ENCODE data around the gene SMAD7.

The SMAD7 gene

GRCh38 chr18:48902856-48903601 is 47.7 kb downstream of the SMAD7 start:
- Histone ChIP-seq H3K4me1 (ENCODE audit: insufficient read depth, low read length) (no peaks in the 10 kb centered on the region; the same call in 1 of the 2 replicates), H3K9ac (ENCODE audit: low read depth, low read length) (no peak overlapping the region), H3K9me3 (ENCODE audit: control insufficient read depth, insufficient read depth, low read length) (no peaks in the 10 kb centered on the region), H3K36me3 (ENCODE audit: insufficient read depth, low read length) (no peaks in the 10 kb centered on the region)

DNA sequence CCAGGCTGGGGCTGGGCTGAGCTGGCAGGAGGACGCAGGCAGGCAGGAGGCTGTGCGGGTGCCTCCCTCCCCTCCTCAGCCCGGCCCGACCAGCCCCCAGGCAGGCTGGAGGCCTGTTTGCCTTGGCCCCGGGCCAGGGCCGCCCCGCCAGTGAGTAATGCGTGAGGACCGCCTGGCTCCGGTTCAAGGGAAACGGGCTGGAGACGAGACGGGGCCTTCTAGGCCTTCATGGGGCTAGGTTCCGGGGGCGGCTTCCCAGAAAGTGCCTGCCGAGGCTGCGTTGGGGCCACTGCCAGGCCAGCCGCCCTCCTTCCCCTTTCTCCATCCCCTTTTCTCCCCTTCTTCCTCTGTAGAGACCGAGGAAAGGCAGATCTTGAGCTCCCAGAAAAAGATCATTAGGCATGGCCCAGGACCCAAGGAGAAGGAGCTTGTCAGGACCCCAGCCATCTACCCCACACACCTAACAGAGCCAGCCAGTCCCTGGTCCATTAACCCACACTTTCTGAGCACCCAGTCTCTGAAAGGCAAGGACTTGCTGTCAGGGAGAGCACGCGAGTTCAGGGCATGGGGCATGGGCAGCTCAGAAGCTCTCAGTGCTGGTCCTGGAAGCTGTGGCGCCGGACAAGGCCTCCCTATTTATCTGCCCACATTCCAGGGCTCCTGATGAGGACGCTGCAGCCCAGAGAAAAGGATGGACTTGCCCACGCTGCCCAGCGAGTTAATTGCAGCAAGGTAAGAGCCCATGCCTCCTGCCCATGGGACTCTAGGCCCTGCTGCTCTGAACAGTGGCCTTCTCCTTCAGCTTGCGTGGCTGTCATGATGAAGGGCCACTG is 48.5 kb downstream of the SMAD7 start:
- Histone ChIP-seq H3K4me1 (ENCODE audit: insufficient read depth, low read length) (no peaks in the 10 kb centered on the region; the same call in 1 of the 2 replicates), H3K36me3 (ENCODE audit: insufficient read depth, low read length) (no peaks in the 10 kb centered on the region), H3K9me3 (ENCODE audit: control insufficient read depth, insufficient read depth, low read length) (no peaks in the 10 kb centered on the region), H3K9ac (ENCODE audit: low read depth, low read length) (no peak overlapping the region)

- Histone ChIP-seq H3K4me1 (ENCODE audit: insufficient read depth, low read length) (no peaks in the 10 kb centered on the region; the same call in 1 of the 2 replicates), H3K9me3 (ENCODE audit: control insufficient read depth, insufficient read depth, low read length) (no peaks in the 10 kb centered on the region), H3K9ac (ENCODE audit: low read depth, low read length) (no peak overlapping the region), H3K36me3 (ENCODE audit: insufficient read depth, low read length) (no peaks in the 10 kb centered on the region)
Measured at GRCh38 chr18:48901145-48902022, 49.4 kb downstream of the SMAD7 start.

GRCh38 chr18:48900469-48900868 is 50.3 kb downstream of the SMAD7 start:
- Histone ChIP-seq H3K9me3 (ENCODE audit: control insufficient read depth, insufficient read depth, low read length) (no peaks in the 10 kb centered on the region), H3K4me1 (ENCODE audit: insufficient read depth, low read length) (no peaks in the 10 kb centered on the region; the same call in 1 of the 2 replicates), H3K9ac (ENCODE audit: low read depth, low read length) (no peak overlapping the region), H3K36me3 (ENCODE audit: insufficient read depth, low read length) (no peaks in the 10 kb centered on the region)

DNA sequence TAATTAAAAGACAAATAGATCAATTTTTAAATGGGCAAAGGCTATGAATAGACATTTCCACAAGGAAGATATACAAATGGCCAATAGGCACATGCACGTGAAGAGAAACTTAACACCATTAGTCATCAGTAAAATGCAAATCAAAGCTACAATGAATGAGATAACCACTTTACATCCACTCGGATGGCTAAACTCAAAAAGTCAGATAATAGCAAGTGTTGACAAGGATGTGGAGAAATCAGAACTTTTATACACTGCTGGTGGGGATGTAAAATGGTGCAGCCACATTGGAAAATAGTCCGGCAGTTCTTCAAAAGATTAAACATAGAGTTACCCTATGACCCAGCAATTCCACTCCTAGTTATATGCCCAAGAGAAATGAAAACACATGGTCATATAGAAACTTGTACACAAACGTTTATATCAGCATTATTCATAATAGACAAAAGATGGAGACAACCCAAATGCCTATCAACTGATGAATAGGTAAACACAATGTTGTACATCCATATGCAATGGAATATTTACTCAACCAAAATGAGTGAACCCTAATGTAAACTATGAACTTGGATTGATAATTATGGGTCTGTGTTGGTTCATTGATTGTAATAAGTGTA is 51.1 kb downstream of the SMAD7 start:
- Histone ChIP-seq H3K9me3 (ENCODE audit: control insufficient read depth, insufficient read depth, low read length) (no peaks in the 10 kb centered on the region), H3K36me3 (ENCODE audit: insufficient read depth, low read length) (no peaks in the 10 kb centered on the region), H3K9ac (ENCODE audit: low read depth, low read length) (no peak overlapping the region), H3K4me1 (ENCODE audit: insufficient read depth, low read length) (no peaks in the 10 kb centered on the region; the same call in 1 of the 2 replicates)

DNA sequence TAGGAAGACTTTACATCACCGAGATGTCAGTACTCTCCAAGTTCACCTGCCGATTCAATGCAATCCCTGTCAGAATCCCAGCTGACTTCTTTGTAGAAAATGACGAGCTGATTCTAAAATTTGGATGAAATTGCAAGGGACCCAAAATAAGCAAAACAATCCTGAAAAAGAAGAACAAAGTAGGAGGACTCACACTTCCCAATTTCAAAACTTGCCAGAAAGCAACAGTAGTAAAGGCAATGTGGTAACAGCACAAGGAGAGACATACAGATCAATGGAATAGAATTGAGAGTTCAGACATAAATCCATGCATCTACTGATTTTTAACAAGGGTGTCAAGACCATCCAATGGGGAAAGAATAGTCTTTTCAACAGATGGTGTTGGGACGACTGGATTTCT is 52.2 kb downstream of the SMAD7 start:
- no peaks in the 10 kb centered on the region; the same call in 1 of the 2 replicates for H3K4me1 ChIP-seq (ENCODE audit: insufficient read depth, low read length)
- no peaks in the 10 kb centered on the region for H3K36me3 ChIP-seq (ENCODE audit: insufficient read depth, low read length)
- H3K9me3 ChIP-seq (ENCODE audit: control insufficient read depth, insufficient read depth, low read length): no peaks in the 10 kb centered on the region
- H3K9ac ChIP-seq (ENCODE audit: low read depth, low read length): no peak overlapping the region

DNA sequence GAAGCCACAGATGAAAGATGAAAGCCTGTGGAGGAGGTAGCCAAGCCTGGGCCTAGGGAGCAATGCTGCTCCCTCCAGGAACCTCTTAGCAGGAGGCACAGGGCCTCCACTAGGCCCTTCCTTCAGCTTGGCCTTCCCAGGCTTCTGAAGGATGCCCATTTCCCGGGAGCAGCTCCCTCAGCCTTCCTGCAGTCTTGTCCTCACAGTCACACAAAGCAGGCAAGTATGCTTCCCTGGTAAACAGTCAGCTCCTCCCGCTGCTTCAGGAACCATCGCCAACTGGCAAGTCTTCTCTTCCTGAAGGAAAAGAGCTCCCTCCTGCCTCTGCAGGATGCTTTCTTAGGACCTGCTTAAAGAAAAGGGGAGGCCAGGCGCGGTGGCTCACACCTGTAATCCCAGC is 53.2 kb downstream of the SMAD7 start:
- no peaks in the 10 kb centered on the region for H3K36me3 ChIP-seq (ENCODE audit: insufficient read depth, low read length)
- no peaks in the 10 kb centered on the region; the same call in 1 of the 2 replicates for H3K4me1 ChIP-seq (ENCODE audit: insufficient read depth, low read length)
- H3K9me3 ChIP-seq (ENCODE audit: control insufficient read depth, insufficient read depth, low read length): no peaks in the 10 kb centered on the region
- no peak overlapping the region for H3K9ac ChIP-seq (ENCODE audit: low read depth, low read length)

DNA sequence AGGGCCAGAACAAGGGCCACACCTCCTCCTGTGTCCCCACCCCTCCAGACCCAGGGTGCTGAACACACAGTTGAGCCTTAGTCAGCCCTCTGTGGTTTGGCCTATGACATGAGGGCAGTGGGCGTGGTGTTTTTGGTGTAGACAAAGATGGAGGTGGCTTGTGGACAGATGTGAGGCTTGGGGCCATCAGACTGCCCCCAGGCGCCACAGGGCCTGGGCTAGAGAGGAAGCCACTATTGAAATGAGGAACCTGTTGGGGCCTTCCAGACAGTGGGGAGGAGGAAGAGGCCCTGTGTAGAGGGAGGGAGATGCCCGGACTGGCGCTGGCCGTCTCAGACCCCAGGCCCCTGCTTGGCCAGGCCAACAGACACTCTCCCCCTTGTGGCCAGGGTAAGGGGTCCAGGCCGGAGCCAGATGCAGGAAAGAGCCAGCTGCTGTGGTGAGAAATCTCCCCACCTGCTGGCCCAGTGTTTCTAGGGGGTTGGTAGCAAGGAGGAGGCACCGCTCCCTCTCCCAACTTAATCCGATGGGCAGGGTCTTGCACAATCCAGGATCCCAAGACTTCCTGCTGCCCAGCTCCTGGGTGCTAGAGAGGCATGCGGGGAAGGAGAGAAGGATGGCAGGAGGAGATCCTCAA is 53.8 kb downstream of the SMAD7 start:
- Histone ChIP-seq H3K36me3 (ENCODE audit: insufficient read depth, low read length) (no peaks in the 10 kb centered on the region), H3K9ac (ENCODE audit: low read depth, low read length) (no peak overlapping the region), H3K4me1 (ENCODE audit: insufficient read depth, low read length) (no peaks in the 10 kb centered on the region; the same call in 1 of the 2 replicates), H3K9me3 (ENCODE audit: control insufficient read depth, insufficient read depth, low read length) (no peaks in the 10 kb centered on the region)

- no peak overlapping the region for H3K9ac ChIP-seq (ENCODE audit: low read depth, low read length)
- H3K36me3 ChIP-seq (ENCODE audit: insufficient read depth, low read length): no peaks in the 10 kb centered on the region
- no peaks in the 10 kb centered on the region for H3K9me3 ChIP-seq (ENCODE audit: control insufficient read depth, insufficient read depth, low read length)
- no peaks in the 10 kb centered on the region for H3K4me1 ChIP-seq (ENCODE audit: insufficient read depth, low read length)
Measured at GRCh38 chr18:48896326-48896874, 54.4 kb downstream of the SMAD7 start.

GRCh38 chr18:48894799-48895346 is 55.9 kb downstream of the SMAD7 start:
- no peaks in the 10 kb centered on the region for H3K9me3 ChIP-seq (ENCODE audit: control insufficient read depth, insufficient read depth, low read length)
- H3K4me1 ChIP-seq (ENCODE audit: insufficient read depth, low read length): peaks cover 4% of the 10 kb centered on the region; the same call in 1 of the 2 replicates
- H3K36me3 ChIP-seq (ENCODE audit: insufficient read depth, low read length): no peaks in the 10 kb centered on the region
- H3K9ac ChIP-seq (ENCODE audit: low read depth, low read length): no peak overlapping the region

DNA sequence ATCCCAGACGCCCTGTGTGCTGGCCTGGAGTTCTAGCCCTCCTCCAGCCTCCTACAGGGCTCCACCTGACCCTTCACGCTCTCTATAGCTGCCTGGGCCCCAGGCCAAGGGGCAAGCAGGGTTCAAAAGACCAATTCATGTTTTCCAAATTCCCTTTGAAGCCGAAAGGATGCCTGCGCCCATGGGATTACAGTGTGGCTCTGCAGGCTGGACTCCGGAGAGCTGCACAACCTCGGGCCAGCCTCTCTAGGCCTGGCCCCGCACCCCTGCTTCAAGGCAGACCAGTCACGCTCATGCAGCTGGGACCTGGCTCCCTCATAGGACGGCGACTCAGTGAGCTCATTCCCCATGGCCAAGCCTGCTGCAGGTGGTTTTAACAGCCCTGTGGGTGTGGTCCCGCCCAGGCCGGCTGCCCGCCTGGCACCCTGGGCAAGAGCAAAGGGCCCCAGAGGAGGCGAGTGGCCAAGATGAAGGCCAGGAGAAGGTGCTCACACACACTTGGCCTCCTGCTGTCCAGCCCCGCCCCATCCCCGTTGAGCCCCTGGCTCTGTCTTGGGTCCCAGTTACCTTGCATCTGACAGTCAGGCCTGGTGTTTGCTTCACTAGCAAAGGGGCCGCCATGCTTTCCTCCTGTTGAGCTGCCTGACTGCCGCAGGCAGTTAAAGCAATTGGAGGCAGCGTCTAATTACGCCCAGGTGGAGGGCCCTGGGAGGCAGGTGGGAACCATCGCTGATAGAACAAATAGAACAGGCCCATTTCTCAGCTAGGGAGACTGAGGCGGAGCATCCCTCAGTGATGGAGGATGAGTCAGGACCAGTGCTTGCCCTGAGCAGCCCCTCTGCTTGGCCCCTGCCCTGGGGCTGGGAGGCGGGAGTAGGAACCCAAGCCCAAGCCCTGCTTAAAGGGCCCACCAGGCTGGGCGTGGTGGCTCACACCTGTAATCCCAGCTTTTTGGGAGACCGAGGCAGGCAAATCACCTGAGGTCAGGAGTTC is 56.9 kb downstream of the SMAD7 start:
- peaks cover 10% of the 10 kb centered on the region; the same call in 1 of the 2 replicates for H3K4me1 ChIP-seq (ENCODE audit: insufficient read depth, low read length)
- no peaks in the 10 kb centered on the region for H3K36me3 ChIP-seq (ENCODE audit: insufficient read depth, low read length)
- H3K9ac ChIP-seq (ENCODE audit: low read depth, low read length): no peak overlapping the region
- no peaks in the 10 kb centered on the region for H3K9me3 ChIP-seq (ENCODE audit: control insufficient read depth, insufficient read depth, low read length)

GRCh38 chr18:48893061-48893607 is 57.6 kb downstream of the SMAD7 start:
- H3K9me3 ChIP-seq (ENCODE audit: control insufficient read depth, insufficient read depth, low read length): no peaks in the 10 kb centered on the region
- H3K9ac ChIP-seq (ENCODE audit: low read depth, low read length): no peak overlapping the region
- peaks cover 10% of the 10 kb centered on the region; the same call in 1 of the 2 replicates for H3K4me1 ChIP-seq (ENCODE audit: insufficient read depth, low read length)
- H3K36me3 ChIP-seq (ENCODE audit: insufficient read depth, low read length): no peaks in the 10 kb centered on the region

Measured in ES-I3 (cell line).